ENCODE measurements around the gene HSD3B2.

HSD3B2 gene

GRCh38 chr1:119453021-119453420 lies 38.1 kb downstream of the HSD3B2 start:
- no peak for DNase-seq (ENCODE audit: low read depth in 1 of 2, low spot score in 1 of 2)

- no peak for DNase-seq (ENCODE audit: low read depth in 1 of 2, low spot score in 1 of 2)
These were observed 48.0 kb downstream of the HSD3B2 start for GRCh38 chr1:119462964-119463363.

- DNase-seq (ENCODE audit: low read depth in 1 of 2, low spot score in 1 of 2): no peak
These were observed 48.6 kb downstream of the HSD3B2 start for GRCh38 chr1:119463569-119463968.

GRCh38 chr1:119466445-119466844 lies 51.5 kb downstream of the HSD3B2 start:
- DNase-seq (ENCODE audit: low read depth in 1 of 2, low spot score in 1 of 2): no peak

GRCh38 chr1:119467219-119467618 lies 52.3 kb downstream of the HSD3B2 start:
- no peak for DNase-seq (ENCODE audit: low read depth in 1 of 2, low spot score in 1 of 2)

- no peak for DNase-seq (ENCODE audit: low read depth in 1 of 2, low spot score in 1 of 2)
These were observed 53.1 kb downstream of the HSD3B2 start for GRCh38 chr1:119467857-119468668.

GRCh38 chr1:119469741-119470140 lies 54.8 kb downstream of the HSD3B2 start:
- DNase-seq (ENCODE audit: low read depth in 1 of 2, low spot score in 1 of 2): no peak

- DNase-seq (ENCODE audit: low read depth in 1 of 2, low spot score in 1 of 2): no peak
These were observed 55.4 kb downstream of the HSD3B2 start for GRCh38 chr1:119470377-119470776.

- no peak for DNase-seq (ENCODE audit: low read depth in 1 of 2, low spot score in 1 of 2)
These were observed 56.0 kb downstream of the HSD3B2 start for GRCh38 chr1:119470958-119471357.

- no peak for DNase-seq (ENCODE audit: low read depth in 1 of 2, low spot score in 1 of 2)
These were observed 56.6 kb downstream of the HSD3B2 start for GRCh38 chr1:119471566-119471965.

- no peak for DNase-seq (ENCODE audit: low read depth in 1 of 2, low spot score in 1 of 2)
These were observed 57.3 kb downstream of the HSD3B2 start for GRCh38 chr1:119472080-119472818.
